ENCODE data around the gene SNX32. TPM values are rescaled to one million over a fixed set of nuclear protein-coding genes. Genes with fewer than 3 reads are reported as not detected.

Gene SNX32
- total RNA-seq, result not detected
- long read RNA-seq, result 0 reads

- intact Hi-C loops (cut with DNase I), result no loop called here
- peak; percentile 100 for ATAC-seq (ENCODE audit: poor library complexity)
Observed at GRCh38 chr11:65833297-65834030, at the start of gene SNX32. TSS of gene SNX32 (plus strand) at chr11:65833963. CDS start at chr11:65834066, 103 bp downstream.

GRCh38 chr11:65785319-65786007, 48.3 kb upstream of the SNX32 start:
- no peak for ATAC-seq (ENCODE audit: poor library complexity)
- intact Hi-C loops (cut with DNase I), result no loop called here

More at GRCh38 chr11:65833297-65834030, at the start of gene SNX32:
- peak; percentile 98 for DNase-seq

GRCh38 chr11:65786008-65786785, 47.6 kb upstream of the SNX32 start:
- intact Hi-C loops (cut with DNase I), result no loop called here
- DNase-seq (no peak), ATAC-seq (ENCODE audit: poor library complexity) (no peak)

More at GRCh38 chr11:65785319-65786007, 48.3 kb upstream of the SNX32 start:
- no peak for DNase-seq

- no peak for DNase-seq
- ATAC-seq (ENCODE audit: poor library complexity), result no peak
- intact Hi-C loops (cut with DNase I), result no loop called here
Observed at GRCh38 chr11:65786786-65787636, 46.8 kb upstream of the SNX32 start, which contains the start of gene OVOL1. TSS of gene OVOL1 (plus strand) at chr11:65787063. CDS start at chr11:65787374, 311 bp downstream.

DNA sequence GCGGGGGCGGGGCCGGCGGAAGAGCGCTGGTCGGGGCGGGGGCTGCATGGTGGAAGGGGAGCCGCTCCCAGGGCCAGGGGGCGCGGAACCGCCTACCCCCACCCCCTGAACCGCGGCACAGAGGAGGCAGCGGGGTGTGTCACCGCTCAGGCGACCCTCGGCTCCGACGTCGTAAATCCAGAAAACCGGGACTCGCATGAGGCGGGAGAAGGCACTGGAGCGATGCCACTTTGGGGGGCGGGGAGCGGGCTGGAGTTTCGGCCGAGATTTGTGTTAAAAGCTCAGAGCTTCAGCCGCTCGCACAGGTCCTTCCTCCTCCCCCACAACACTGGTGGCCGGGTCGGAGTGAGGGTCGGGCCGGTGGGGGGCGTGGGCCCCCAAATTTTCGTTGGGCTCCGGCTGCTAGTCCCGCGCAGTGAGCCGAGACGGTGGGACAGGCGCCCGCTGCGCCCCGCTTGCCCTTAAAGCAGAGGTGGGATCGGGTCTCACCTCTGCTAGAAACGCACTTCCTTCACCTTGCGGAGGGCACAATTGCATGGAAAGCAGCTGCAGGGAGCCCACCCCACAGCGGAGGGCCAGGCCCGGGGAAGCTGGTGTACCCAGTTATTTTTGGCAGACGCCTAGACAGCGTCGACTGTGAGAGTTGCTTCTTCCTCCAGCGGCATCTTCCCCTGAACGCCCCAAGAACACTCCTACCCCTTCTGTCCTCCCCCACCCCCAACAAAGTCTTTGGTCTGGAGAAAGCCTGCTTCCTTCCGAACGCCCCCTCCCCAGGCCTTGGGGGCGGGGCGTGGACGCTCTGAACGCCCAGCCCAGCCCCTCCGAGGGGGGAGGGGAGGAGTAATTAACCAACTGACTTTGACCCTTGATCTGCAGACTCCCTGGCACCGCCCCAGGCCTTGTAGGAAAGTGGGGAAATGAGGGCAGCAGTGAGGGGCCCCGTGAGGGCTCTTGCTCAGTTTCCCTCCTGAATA, 45.8 kb upstream of the SNX32 start:
- intact Hi-C loops (cut with DNase I), result no loop called here
- ATAC-seq (ENCODE audit: poor library complexity) (no peak), DNase-seq (no peak)

- DNase-seq, result no peak
- intact Hi-C loops (cut with DNase I), result no loop called here
Observed at GRCh38 chr11:65788821-65789220, 44.9 kb upstream of the SNX32 start.

DNA sequence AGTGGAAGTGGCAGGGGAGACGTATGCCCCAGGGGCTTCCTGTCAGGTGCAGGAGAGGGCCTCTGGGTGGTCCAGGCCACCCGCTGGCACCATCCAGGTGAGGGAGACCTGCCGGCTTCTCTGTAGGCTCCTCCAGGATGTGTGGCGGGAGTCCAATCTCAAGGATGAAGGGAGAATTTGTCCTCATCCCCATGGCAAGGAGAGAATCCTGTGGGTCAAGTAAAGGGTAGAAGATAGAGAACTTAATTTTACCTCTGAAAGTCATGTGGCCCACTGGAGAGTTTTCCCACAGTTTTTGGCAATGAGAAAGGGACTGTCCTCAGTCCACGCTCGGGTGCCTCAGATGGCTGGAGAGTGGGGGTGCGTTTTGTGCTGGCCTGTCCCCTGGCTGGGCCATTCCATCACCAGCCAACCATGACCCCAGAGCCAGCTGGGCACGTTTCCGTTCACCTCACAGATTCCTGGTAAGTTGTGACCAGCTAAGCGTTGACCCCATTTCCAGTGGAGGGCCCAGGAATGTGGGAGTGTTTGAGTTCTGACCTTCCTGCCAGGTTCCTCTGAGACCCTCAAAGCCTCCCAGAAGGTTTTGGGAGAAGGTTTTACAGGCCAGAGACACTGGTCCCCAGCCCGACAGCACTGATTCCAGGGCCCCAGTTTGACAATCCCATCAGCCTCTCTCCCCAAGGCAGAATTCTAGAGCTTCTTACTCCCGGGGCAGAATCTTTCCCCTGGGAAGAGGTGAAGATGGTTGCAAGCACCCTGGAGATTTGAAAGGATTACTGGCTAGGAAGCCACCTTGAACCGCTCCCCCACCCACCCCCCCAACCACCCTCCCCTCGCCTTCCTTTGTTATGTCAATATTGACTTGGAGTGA, 44.3 kb upstream of the SNX32 start:
- intact Hi-C loops (cut with DNase I), result no loop called here
- no peak for DNase-seq
- no peak for ATAC-seq (ENCODE audit: poor library complexity)

More at GRCh38 chr11:65788821-65789220, 44.9 kb upstream of the SNX32 start:
- ATAC-seq (ENCODE audit: poor library complexity), result no peak

GRCh38 chr11:65790104-65790901, 43.5 kb upstream of the SNX32 start:
- intact Hi-C loops (cut with DNase I), result no loop called here
- no peak for DNase-seq
- no peak for ATAC-seq (ENCODE audit: poor library complexity)

DNA sequence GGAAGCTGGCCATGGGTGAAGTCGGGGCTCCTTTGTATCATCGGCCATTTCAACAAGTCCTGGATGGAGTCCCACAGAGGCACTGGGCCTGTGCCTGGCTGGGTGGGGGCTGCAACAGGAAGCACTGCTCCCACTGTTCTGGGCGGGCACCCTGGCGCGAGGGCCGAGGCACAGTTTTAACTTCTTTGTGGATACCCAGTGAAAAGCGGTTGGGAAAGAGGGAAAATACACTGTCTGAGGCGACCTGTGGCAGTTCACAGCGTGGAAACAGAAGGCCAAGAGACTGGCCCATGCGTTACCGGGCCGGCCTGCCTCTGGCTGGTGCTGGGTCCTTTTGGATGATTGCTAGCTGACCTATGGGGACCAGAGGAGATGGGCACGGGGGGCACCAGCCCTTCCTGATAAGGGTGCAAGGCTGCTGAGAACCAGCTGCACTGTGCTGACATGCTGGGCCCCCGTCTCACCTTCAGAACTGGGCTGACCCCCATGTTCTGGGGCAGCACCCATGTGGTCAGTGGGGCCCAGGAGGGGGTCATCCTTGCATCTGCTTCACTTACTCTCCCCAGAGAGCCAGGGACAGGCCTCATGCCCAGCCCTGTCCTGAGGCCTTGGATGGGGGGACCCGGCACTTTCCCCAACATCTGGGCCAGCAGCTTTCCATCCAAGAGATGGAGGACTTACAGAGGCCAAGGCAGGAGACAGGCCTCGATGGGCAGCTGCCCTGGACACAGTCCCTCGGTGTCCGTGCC, 42.7 kb upstream of the SNX32 start:
- no peak for DNase-seq
- intact Hi-C loops (cut with DNase I), result no loop called here
- ATAC-seq (ENCODE audit: poor library complexity), result no peak

GRCh38 chr11:65791719-65792213, 42.0 kb upstream of the SNX32 start:
- DNase-seq (no peak), ATAC-seq (ENCODE audit: poor library complexity) (no peak)
- intact Hi-C loops (cut with DNase I), result no loop called here

DNA sequence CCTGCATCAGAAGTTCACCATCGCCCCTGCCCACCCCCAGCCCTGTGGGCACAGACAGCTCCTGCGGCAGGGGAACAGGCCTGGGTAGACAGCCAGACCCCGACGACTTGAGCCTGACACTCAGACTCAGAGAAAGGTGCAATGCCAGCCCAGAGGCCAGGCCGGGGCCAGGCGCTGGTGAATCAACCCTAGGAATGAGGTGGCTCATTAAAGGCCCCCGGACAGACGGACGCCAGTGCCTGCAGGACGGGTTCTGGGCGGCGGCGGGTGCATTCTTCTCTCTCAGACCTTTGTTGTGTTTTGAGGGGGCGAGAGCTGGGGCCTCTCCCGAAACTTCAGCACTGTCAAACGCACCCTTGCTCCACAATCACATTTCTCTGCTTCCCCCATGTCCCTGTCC, 41.3 kb upstream of the SNX32 start:
- DNase-seq (no peak), ATAC-seq (ENCODE audit: poor library complexity) (no peak)
- intact Hi-C loops (cut with DNase I), result no loop called here

DNA sequence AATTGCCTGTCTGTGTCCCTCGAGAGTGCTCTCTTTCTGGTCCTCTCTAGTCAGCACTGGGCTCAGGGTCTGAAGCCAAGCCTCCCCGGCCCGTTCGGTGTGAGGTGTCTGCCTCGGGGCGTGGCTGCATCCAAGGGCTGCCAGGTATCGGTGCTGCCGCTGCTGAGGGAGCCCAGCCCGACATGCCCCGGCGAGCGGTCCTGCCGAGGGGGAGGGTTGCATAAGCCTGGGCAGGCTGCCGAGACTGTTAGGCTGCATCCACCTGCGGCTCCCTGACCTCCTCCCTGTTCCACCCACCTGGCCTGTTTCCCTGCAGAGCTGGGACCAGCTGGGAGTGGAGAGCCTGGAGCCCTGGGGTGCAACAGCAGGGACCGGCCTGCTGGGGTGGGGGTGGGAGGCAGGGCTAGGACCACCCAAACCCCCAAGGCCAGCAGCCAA, 40.6 kb upstream of the SNX32 start:
- no peak for ATAC-seq (ENCODE audit: poor library complexity)
- DNase-seq, result no peak
- intact Hi-C loops (cut with DNase I), result no loop called here

DNA sequence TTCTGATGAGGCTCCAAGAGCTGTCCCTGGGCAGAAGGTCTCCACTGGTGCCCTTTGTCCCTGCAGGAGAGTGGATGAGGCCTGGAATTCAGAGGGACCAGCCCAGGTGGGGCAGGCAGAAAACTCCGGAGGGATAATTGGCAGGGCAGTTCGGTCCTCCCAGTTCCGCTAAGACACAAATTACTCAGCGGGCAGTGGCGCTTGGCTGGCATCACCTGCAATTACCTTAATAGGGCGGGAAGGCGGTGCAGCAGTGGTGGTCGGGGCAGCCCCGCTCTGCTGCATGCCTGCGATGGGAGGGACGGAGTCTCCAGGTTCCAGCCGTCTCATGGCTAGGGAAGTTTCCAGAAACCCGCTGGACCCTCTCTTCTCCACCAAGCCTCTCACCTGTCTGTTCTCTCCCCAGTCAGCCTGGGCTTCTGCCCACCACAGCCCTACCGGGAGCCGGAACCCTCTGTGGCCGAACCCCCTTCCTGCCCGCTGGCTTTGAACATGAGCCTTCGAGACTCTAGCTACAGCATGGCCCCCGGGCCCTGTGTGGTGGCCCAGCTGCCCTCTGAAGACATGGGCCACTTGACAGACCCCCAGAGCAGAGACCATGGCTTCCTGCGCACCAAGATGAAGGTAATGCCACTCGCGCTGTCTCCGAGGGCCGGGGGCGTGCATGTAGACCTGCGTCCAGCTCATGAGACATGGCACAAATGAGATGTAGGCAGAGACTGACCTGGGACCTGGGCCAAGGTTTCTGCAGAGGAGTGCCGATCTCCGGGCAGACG, 40.0 kb upstream of the SNX32 start:
- DNase-seq, result no peak
- no peak for ATAC-seq (ENCODE audit: poor library complexity)
- intact Hi-C loops (cut with DNase I), result no loop called here
